ENCODE results near the gene PEX10. TPM values are rescaled to one million over a fixed set of nuclear protein-coding genes. Genes with fewer than 3 reads are reported as not detected.

The PEX10 gene
- total RNA-seq, 2 donors from 2014 or later: 38.3 to 49.9 TPM

DNA sequence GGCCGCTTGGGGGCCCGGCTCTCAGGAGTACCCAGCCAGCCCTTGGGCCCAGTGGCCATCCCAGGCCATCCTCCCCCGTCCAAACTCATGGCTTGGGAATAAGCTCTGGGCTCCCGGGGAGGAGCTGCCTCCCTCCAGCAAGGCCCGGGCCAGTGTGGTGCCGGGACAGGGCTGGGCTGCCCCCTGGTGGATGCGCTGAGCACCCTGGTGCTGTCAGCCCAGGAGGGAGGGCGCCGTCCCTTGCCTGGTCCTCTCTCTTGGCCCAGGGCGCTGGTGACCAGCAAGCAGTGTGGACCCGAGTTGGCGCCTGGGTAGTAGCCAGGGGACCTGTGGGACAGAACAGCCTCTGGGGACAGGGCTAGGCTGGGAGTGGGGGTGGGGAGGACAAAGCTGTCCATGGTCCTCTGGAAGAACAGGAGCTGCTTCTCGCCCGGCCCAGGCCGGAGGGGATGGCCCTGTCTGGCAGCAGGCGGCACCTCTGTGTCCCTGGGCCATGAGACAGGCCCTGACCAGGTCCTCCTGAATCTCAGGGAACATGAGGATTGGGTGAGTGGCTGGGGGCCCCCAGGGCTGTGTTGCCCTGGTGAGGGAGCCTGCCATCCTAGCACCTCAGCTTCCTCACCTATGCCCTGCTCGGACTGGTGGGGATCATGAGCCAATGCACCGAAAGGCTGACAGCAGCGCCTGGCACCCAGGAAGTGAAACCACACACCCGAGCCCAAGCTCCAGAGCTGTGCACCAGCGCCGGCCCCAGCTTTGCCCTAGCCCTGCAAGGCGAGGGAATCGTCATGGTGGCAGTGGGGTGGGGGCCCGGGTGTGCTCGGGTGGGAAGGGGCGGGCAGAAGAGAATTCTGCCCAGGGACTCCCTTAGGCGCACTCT lies 30.4 kb downstream of the PEX10 start:
- no peak overlapping the region for H3K27ac ChIP-seq
- TF ChIP-seq, protein P1, sequence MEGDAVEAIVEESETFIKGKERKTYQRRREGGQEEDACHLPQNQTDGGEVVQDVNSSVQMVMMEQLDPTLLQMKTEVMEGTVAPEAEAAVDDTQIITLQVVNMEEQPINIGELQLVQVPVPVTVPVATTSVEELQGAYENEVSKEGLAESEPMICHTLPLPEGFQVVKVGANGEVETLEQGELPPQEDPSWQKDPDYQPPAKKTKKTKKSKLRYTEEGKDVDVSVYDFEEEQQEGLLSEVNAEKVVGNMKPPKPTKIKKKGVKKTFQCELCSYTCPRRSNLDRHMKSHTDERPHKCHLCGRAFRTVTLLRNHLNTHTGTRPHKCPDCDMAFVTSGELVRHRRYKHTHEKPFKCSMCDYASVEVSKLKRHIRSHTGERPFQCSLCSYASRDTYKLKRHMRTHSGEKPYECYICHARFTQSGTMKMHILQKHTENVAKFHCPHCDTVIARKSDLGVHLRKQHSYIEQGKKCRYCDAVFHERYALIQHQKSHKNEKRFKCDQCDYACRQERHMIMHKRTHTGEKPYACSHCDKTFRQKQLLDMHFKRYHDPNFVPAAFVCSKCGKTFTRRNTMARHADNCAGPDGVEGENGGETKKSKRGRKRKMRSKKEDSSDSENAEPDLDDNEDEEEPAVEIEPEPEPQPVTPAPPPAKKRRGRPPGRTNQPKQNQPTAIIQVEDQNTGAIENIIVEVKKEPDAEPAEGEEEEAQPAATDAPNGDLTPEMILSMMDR (IDR thresholded peaks at IDR 0.05): peak; percentile 92 to 98 (median 96)
- no peak for TF ChIP-seq POLR2A (IDR thresholded peaks at IDR 0.05)
- TF ChIP-seq POLR2AphosphoS5 (IDR thresholded peaks at IDR 0.05): peak; percentile 74
- no peak overlapping the region for H3K4me3 ChIP-seq
- H3K36me3 ChIP-seq: no peaks in the 10 kb centered on the region
- DNase-seq (ENCODE audit: low spot score): peak; percentile 69
- no peaks in the 10 kb centered on the region for H3K4me1 ChIP-seq (replicated peaks)
- H3K9me3 ChIP-seq: no peaks in the 10 kb centered on the region
- WGBS: 50% methylated on average over 28 of the region's 28 CpGs
- intact Hi-C loops (cut with DNase I): loop anchor here (1.0 to 5.0 kb wide), 3 partner anchors 59 to 187 kb away; no protein-coding TSS in a partner anchor
- H3K27me3 ChIP-seq (replicated peaks; ENCODE audit: insufficient read depth): no peaks in the 10 kb centered on the region

DNA sequence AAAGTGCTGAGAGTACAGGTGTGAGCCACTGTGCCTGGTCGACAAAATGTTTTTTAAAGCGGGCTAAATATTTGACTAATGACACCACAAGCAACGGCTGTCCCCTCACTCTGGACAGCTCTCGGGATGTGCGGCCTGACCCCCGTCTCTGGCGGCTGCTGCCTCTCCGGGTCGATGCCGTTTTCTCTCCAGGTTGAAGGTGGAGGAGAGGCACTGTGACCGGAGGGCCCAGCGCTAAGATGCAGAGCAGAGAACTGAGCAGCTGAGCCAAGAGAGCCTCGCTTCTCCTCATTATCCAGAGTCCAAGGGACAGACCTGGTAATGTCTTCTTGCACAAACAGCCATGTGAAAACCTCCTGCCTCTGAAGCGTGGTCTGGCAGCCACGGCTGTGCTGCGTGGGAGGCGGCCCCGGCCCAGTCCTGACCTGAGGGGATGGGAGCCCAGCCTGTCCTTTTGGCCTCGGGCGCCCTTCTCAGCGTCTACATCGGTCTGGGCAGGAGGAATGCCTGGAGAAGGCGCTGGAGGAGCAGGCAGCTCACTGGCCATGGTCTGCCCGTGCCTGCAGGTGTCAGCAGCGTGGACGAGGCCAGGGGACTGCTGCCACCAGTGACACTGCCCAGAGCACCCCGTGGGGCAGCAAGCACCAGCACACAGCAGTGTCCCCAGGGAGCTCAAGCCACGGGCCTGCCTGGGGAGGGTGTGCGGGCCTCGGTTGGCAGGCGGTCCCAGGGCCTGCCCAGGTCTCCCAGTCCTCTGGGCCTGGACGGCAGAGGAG lies 31.4 kb downstream of the PEX10 start:
- no peaks in the 10 kb centered on the region for H3K4me1 ChIP-seq (replicated peaks)
- no peak for DNase-seq (ENCODE audit: low spot score)
- H3K27me3 ChIP-seq (replicated peaks; ENCODE audit: insufficient read depth): no peaks in the 10 kb centered on the region
- H3K4me3 ChIP-seq: no peak overlapping the region
- no peaks in the 10 kb centered on the region for H3K9me3 ChIP-seq
- intact Hi-C loops (cut with DNase I): loop anchor here (1.0 to 5.0 kb wide), 3 partner anchors 58 to 186 kb away; no protein-coding TSS in a partner anchor
- H3K36me3 ChIP-seq: no peaks in the 10 kb centered on the region
- TF ChIP-seq POLR2AphosphoS5 (IDR thresholded peaks at IDR 0.05): no peak
- no peak for TF ChIP-seq POLR2A (IDR thresholded peaks at IDR 0.05)
- TF ChIP-seq, protein P1 (IDR thresholded peaks at IDR 0.05): no peak
- H3K27ac ChIP-seq: no peak overlapping the region
- 85% methylated on average over 29 of the region's 32 CpGs for WGBS

DNA sequence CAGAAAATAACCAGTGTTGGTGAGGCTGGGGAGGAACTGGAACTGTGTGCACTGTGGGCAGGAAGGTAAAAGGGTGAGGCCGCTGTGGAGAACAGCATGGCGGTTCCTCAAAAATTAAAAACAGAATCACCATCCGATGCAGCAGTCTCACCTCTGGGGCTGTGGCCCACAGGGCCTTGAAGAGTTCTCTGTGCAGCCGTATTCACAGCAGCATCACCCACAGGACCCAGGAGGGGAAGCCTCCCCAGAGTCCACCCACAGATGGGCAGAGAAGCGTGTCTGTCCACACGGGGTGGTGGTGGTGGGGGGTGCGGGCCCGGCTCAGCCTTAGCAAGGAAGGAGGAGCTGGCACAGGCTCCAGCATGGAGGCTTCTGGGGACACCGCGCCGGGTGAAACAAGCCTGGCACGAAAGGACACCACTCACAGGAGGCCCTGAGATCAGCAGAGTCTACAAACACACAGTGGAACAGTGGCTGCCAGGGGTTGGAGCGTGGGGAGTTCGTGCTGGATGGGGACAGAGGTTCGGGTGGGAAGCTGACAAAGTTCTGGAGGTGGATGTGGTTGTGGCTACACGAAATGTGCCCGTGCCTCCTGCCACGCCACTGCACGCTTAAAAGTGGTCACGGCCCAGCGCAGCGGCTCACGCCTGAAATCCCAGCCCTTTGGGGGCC lies 32.5 kb downstream of the PEX10 start:
- Histone ChIP-seq H3K27ac (no peak overlapping the region), H3K27me3 (replicated peaks; ENCODE audit: insufficient read depth) (no peaks in the 10 kb centered on the region), H3K36me3 (no peaks in the 10 kb centered on the region), H3K4me3 (no peak overlapping the region), H3K4me1 (replicated peaks) (no peaks in the 10 kb centered on the region), H3K9me3 (no peaks in the 10 kb centered on the region)
- intact Hi-C loops (cut with DNase I): loop anchor here (2.0 to 5.0 kb wide), 2 partner anchors 57 to 68 kb away; no protein-coding TSS in a partner anchor
- TF ChIP-seq, protein P1 (IDR thresholded peaks at IDR 0.05): no peak
- TF ChIP-seq POLR2A (IDR thresholded peaks at IDR 0.05) (no peak), POLR2AphosphoS5 (IDR thresholded peaks at IDR 0.05) (no peak)
- 91% methylated on average over 23 of the region's 23 CpGs for WGBS
- no peak for DNase-seq (ENCODE audit: low spot score)

DNA sequence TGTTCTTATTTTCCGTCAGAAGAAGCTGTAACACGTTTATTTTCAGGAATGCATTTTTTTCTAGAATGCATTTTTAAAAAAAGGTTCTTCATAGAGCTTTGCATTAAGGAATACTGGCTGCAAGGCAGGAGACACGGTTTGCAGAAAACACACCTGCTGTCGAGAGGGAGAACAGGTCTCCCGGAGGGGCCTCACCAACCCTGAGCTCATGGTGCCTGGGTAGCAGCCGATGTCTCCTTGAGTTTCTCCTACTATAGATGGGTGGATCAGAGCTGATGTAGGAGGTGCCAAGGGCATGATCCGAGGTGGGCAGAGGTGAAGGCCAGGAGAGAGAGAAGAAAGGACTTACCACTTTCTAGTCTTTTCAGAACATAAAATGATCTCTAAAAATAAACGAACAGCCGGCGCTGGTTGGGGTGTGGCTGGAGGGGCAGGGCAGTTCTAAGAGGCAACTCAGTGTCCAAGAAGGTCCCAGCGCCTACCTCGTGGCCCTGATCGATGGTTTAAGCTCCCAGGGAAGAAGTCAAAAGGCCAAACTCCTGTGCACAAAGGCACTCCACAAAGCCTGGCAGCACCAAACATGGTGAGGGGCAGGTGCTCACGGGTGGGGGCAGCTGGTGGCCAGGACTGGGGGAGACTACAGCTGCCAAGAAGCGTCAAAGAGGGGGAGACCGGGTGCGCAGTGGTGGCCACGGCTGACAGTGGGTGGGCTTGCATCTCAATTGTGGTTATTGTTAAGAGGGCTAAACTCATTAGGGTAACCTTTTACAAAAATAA lies 33.2 kb downstream of the PEX10 start:
- Histone ChIP-seq H3K9me3 (no peaks in the 10 kb centered on the region), H3K36me3 (no peaks in the 10 kb centered on the region), H3K27ac (no peak overlapping the region), H3K27me3 (replicated peaks; ENCODE audit: insufficient read depth) (no peaks in the 10 kb centered on the region), H3K4me1 (replicated peaks) (no peaks in the 10 kb centered on the region), H3K4me3 (no peak overlapping the region)
- intact Hi-C loops (cut with DNase I): no loop called here
- DNase-seq (ENCODE audit: low spot score): no peak
- TF ChIP-seq POLR2A (IDR thresholded peaks at IDR 0.05) (no peak), POLR2AphosphoS5 (IDR thresholded peaks at IDR 0.05) (no peak)
- TF ChIP-seq, protein P1 (IDR thresholded peaks at IDR 0.05): no peak
- 78% methylated on average over 18 of the region's 18 CpGs for WGBS
